ENCODE results near the gene RAB3GAP1.
"Not testable (repeated sequence)": the region's sequence is repeated elsewhere in the genome, so short reads cannot be mapped to it uniquely, and the experiment has no call there.

RAB3GAP1 gene

DNA sequence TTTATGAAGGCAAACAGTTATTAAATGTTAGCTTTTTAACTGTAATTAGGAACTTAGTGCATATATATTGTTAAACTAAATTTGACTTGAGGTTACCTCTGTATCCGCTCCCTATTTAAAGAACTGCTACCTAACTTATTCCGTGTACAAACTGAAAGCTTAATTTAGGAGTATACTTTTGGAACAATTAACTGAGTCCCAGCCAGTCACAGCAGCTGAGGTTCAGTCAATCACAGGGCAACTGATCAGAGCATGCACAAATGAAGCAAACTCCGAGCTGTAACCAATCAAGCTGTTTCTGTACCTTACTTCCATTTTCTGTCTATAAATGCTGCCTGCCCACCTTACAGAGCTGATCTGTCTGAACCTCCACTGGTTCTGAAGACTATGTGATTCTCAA is 61.2 kb downstream of the RAB3GAP1 start:
- no peak for DNase-seq

DNA sequence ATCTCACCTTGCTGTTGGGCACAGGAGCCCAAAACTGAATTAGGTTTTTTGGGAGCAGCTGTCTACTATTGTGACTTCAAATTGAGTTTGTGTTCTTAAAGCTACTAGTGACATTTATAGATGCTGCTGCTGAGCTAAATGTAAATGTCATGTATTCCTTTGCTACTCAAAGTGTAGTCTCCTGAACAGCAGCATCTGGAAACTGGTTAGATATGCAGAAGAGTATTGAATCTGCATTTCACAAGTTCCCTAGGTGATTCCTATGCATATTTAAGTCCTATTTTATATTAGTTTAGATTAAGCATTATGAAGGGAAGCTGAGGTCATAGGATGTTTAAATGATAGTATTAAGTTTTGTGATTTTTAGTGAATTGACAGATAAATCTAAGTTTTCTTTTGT is 67.5 kb downstream of the RAB3GAP1 start:
- no peak for DNase-seq

- DNase-seq, result no peak
Measured at GRCh38 chr2:135121016-135121657, 69.0 kb downstream of the RAB3GAP1 start.

DNA sequence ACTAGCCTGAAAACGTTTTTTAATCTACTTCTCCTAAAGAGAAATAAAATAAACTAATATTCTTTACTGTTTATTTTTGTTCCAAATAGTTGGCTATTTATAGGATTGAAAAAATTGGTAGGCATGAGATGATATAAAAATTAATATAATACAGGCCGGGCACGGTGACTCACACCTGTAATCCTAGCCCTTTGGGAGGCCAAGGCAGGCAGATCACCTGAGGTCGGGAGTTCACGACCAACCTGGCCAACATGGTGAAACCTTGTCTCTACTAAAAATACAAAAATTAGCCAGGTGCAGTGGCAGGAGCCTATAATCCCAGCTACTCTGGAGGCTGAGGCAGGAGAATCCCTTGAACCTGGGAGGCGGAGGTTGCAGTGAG is 69.6 kb downstream of the RAB3GAP1 start:
- DNase-seq, result not testable (repeated sequence)

GRCh38 chr2:135124924-135125886 is 73.1 kb downstream of the RAB3GAP1 start:
- no peak for DNase-seq

DNA sequence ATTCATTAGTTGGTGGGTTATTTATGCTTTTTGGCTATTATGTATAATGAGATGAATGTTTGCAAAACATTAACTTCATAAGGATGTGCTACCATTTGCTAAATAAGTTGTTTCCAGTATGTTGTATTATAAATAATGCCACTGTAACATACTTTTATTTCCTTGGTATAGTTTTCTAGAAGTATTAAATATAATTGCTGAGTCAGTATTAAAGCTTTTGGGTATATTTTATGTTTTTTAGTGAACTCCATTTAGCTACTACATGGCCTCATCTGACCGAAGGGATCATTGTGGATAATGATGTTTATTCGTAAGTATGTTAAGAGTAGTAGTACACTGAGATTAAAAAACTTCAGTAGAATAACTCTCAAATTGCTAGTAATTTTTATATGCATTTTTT is 73.8 kb downstream of the RAB3GAP1 start:
- no peak for DNase-seq

DNA sequence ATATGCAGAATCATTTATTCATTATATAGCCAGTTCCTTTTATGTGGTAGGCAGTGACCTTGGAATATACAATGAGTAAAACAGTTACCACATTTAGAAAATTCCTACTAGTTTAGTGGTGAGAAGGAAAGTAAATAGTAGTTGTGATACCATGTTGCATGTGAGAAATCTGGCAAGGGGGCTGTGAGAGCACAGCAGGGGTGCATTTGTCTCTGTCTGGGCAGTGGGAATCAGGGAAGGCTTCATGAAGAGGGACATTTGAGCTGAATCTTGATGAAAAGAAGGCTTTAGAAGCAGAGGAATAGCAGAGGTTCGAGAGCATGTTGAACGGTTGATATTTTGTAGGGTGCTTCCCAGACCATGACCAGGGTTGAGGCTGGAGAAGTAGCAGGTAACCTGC is 78.7 kb downstream of the RAB3GAP1 start:
- DNase-seq, result no peak

- no peak for DNase-seq
Measured at GRCh38 chr2:135132314-135132713, 80.2 kb downstream of the RAB3GAP1 start.

DNA sequence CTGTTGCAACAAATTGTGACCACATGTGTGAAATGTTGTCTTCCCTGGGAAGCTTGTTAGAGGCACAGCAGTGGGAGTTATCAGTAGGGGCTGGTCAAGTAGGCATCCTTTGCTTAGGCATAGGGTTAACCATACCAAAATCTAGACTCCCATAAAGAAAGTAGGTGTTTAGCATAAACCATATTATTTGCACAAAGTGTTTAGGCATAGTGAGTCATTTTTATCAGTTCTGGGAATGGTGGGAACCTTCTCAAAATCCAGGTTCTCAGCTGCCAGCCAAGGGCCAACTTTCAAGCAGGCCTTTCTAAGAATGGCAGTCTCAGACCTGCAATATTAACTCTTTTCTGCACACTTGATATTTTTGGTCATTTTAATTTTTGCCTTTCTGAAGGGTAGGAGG is 88.5 kb downstream of the RAB3GAP1 start:
- DNase-seq, result no peak

DNA sequence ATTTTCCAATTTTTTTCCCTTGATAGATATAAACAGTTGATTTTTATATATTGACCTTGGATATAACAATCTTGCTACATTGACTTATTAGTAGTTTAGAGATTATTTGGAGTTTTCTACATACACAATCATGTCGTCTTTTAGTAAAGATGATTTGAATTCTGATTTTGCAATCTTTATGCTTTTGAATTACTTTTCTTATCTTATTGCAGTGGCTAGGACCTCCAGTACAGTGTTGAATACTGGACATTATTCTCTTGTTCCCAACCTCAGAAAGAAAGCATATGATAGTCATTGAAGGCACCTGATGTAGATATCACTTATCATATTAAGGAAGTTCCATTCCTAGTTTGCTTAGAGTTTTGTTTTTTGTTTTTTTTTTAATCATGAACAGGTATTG is 90.2 kb downstream of the RAB3GAP1 start:
- no peak for DNase-seq

DNA sequence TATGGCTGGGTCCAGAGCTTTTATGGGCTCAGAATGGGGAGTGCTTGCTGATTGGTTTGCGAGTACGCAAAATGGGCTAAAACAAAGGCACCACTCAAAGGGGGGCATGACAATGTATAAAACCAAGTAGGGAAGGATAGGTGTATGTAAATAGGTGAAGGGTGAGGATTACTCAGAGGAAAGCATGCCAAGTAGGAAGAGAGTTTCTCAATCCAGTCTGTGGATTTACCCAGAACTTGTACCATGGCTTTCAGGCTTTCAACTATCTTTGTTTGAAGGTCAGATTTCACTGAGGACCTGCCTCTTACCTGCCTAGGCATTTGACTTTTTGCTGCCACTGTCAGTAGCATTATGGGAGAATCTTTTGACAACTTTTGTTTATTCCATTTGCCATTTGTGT is 92.3 kb downstream of the RAB3GAP1 start:
- no peak for DNase-seq

DNA sequence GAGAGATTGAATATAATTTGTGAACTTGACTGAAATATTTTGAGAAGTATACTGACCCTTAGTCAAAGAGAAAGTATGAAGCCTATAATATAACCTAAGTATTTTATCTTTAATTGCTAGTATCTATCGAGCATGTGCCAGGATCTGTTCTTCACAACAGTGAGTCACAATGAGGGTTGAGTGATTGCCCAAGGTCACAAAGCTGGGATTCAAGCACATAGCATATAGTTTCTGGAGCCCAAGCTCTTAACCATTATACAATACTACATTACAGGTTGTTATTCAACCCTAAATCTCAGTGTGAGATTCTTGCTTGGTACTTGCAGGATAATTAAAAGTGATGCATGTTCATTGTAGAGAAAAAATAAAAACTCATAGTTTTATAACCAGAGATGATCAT is 97.2 kb downstream of the RAB3GAP1 start:
- DNase-seq, result no peak

DNA sequence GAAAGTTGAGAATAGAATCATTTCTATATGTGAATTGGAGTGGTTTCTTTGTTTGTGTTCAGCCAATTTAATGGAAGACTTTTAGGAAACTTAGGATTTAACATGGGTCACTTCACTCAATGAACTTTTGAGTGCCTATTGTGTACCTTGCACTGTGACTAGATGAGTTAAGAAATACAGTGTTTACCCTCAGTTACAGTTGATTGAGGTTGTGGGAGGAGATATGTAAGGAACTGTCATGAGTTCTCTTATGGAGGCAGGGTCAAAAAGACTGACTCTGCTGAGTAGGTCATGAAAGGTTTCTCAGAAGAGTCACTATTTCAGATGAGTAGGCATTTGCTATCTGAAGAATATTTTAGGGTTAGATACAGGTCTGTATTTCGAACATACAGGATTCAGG is 98.6 kb downstream of the RAB3GAP1 start:
- no peak for DNase-seq

DNA sequence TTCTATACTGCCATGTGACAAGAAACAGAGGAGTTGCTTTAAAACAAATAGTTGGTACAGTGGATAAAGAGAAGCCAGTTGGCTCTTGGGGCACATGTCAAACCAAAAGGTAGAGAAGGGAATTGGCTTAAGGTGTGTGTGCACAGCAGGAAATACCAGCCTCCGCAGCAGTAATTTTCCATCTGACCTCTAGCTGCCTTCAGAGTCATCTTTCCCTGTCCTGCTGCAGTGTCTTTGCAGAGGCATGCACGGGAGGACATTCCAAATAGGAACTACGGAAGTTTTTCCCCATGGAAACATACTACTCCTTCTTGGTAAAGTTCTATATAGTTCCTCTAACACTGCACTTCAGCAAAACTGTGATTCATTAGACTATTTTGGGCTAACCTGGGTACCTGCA is 99.5 kb downstream of the RAB3GAP1 start:
- no peak for DNase-seq

DNA sequence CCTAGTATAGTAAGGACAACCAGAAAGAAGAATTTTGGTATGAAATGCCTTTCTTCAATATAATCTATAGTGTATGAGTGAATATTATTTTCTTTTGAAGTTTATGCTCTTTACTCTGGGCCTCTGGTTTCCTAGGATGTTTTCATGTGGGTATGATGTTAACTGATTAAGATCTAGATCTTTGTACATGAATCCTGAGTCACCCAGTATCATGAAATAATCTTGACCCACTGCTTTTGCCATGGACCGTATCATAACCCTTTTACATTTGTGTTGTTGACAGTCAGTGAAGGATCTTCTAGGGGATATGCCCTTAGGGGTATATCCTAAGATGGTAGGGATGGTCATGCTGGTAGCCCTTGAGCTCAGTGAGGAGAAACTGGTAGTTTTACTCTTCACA is 100.3 kb downstream of the RAB3GAP1 start:
- DNase-seq, result no peak

GRCh38 chr2:135154962-135155361 is 102.9 kb downstream of the RAB3GAP1 start:
- DNase-seq, result no peak

DNA sequence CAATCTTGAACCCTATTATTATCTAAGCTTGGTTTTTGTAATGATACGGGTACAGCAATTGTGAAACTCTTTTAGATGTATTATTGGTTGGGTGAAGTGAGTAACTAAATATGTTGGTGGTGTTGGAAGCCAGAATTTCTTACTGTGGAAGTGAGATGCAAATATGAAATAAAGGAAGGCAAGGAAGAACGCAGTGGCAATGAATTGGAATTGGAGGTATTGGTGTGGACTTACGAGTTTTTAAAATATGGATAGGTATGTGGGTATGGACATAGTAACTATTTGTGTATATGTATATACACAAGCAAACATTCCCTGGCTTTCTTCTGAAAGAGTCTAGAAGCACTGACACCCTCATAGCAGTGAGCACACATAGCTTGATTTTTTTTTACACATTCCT is 105.8 kb downstream of the RAB3GAP1 start:
- DNase-seq, result no peak

DNA sequence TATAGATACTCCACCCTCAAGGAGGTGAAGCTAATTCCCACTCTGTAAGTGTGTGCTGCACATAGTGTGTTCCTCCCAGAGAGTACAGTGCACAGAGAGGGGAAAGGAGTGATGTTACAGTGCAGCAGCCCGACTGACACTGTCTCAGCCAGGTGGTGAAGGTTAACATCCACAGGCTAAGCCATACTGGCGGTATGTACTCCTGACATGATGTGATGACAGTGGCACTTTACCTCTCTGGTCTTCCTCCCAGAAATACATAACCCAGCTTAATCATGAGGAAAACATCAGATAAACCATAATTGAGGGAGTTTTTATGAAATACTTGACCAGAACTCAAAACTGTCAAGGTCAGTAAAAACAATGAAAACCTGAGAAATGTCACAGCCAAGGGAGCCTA is 107.1 kb downstream of the RAB3GAP1 start:
- DNase-seq, result no peak

GRCh38 chr2:135162377-135162776 is 110.3 kb downstream of the RAB3GAP1 start:
- no peak for DNase-seq

DNA sequence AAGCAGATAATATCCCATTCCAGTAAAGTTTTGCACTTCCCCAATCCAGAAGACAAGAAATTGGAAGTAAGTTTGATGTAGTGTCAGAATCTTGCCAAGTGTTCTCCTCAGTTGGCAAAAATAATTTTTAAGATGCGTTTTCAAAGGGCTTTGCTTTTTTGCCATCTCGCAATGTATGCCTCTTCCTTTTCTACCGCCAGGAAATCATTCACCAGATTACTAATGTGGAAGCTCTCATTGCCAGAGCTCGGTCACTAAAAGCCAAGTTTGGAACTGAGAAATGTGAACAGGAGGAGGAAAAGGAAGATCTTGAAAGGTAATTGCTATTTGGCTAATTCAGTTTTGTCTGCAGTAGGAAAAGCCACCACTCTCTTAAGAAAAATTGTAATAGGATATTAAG is 110.7 kb downstream of the RAB3GAP1 start:
- no peak for DNase-seq

DNA sequence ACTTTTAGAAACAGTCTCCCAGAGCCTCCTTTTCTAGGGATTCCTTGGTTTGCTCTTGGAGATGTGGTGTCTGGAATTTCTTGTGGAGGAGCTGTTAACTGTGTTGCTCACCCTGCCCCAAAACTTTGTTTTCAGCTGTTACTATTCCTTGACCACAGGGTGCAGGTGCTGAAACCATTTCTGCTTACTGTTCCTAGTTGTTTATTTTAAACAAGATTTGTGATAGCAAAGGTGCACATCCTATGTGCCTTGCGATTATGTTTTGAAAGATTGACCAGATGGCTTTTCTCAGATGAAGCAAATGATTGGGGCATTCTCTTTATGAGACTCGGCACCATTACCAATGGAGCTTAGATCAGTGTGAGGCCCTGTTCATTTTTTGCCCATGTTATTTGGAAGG is 111.2 kb downstream of the RAB3GAP1 start:
- DNase-seq, result no peak

DNA sequence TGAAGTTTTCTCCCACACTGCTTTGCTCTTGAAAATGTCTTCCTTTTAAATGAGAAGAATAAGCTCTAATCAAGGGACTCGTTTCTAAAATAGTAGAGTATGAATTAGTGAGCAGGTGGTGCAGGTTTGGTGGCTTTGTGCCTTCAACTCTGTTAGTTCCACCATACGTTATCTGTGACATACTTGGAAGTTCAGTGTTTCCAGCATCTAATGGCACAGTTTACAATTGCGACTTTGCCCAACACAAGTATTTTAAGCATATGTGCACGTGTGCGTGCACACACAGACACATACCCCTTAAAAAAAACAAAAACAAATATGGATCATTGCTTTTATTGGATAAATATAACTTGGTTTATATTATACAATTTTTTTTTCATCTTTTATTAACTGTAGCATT is 111.8 kb downstream of the RAB3GAP1 start:
- no peak for DNase-seq

GRCh38 chr2:135164431-135164830 is 112.3 kb downstream of the RAB3GAP1 start:
- DNase-seq, result no peak

DNA sequence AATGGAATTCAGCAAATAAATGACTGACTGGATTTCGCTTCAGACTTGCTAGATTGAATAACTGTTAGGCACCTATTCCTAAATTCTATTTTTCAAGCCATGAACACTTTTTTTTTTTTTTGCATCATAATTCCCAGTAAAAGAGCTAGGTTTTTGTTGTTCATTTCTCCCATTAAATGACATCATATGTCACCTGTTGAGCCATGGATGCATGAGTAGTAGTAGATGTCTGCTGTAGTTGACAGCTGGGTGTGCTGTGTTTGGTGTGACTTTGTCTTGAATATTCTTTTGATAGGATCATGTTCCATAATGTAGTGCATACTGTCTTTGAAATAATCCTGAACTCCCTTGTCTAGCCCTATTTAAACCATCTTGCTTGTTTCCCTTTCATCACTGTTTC is 115.2 kb downstream of the RAB3GAP1 start:
- no peak for DNase-seq

Data from hematopoietic multipotent progenitor cell treated with erythropoietin and hydrocortisone succinate and interleukin-3 and kit ligand, for 4 days (in vitro differentiated cells).